HepG2 (cell line): Measurements from ENCODE around the gene MTIF2. TPM values are rescaled to one million over a fixed set of nuclear protein-coding genes. Genes with fewer than 3 reads are reported as not detected.
A peak's percentile ranks its signal among the peaks of the same experiment; 100 is the strongest.

Experiments
- ADNP ChIP-seq: sonication (generic); formaldehyde crosslinking; IDR thresholded peaks from 2 replicates; pipeline ENCODE4 v1.4.0; 2020; ENCODE audit warnings: missing genetic modification reagents
- BCL6 ChIP-seq: IDR thresholded peaks from 2 replicates; pipeline ENCODE4 v1.6.1; 2016; ENCODE audit warnings: missing genetic modification reagents, missing compliant biosample characterization
- CEBPG ChIP-seq: IDR thresholded peaks from 2 replicates; pipeline ENCODE4 v1.6.1; 2016
- ELF1 ChIP-seq: sonication (generic); formaldehyde crosslinking; IDR thresholded peaks from 2 replicates; pipeline ENCODE4 v1.4.0; 2020; ENCODE audit warnings: missing genetic modification reagents
- GATAD1 ChIP-seq: IDR thresholded peaks from 2 replicates; pipeline ENCODE4 v1.6.1; 2016; ENCODE audit warnings: missing genetic modification reagents, missing compliant biosample characterization
- HNF4G ChIP-seq, 2 experiments: sonication (generic) in 1 of 2; formaldehyde crosslinking in 1 of 2; IDR thresholded peaks; 2 replicates each; pipeline versions ENCODE4 v1.4.0 to v1.6.1; 2011 to 2020; ENCODE audit warnings: borderline replicate concordance in 2 of 2, low read depth in 2 of 2, mild to moderate bottlenecking in 2 of 2, low read length in 1 of 2, missing genetic modification reagents in 1 of 2, moderate library complexity in 1 of 2
- MAFK ChIP-seq, 2 experiments: IDR thresholded peaks in 1 of 2; conservative IDR thresholded peaks in 1 of 2; 2 replicates each; pipeline ENCODE4 v1.6.1; 2011; ENCODE audit warnings: improper control_type of control experiment in 2 of 2, low read length in 2 of 2
- PHB2 ChIP-seq: fragments of 450-650 bp; IDR thresholded peaks from 2 replicates; pipeline ENCODE4 v1.6.1; 2018; ENCODE audit not compliant: partially characterized antibody
- RAD51 ChIP-seq: fragments of 450-650 bp; IDR thresholded peaks from 2 replicates; pipeline ENCODE4 v1.6.1; 2016; ENCODE audit warnings: borderline replicate concordance
- SNAPC2 ChIP-seq: sonication (generic); formaldehyde crosslinking; IDR thresholded peaks from 2 replicates; pipeline ENCODE4 v1.8.1; 2022; ENCODE audit warnings: mild to moderate bottlenecking, missing genetic modification reagents
- SSRP1 ChIP-seq: IDR thresholded peaks from 2 replicates; pipeline ENCODE4 v1.6.1; 2016; ENCODE audit warnings: control low read depth
- STAG1 ChIP-seq: sonication (generic); formaldehyde crosslinking; IDR thresholded peaks from 2 replicates; pipeline ENCODE4 v1.4.0; 2020; ENCODE audit warnings: missing genetic modification reagents
- TSC22D2 ChIP-seq: sonication (generic); formaldehyde crosslinking; IDR thresholded peaks from 2 replicates; pipeline ENCODE4 v1.5.1; 2020; ENCODE audit warnings: missing genetic modification reagents, mild to moderate bottlenecking, borderline replicate concordance
- ZFAT ChIP-seq: sonication (generic); formaldehyde crosslinking; conservative IDR thresholded peaks from 2 replicates; pipeline ENCODE4 v1.8.1; 2023; ENCODE audit warnings: missing genetic modification reagents, inconsistent platforms
- ZFP36L1 ChIP-seq: sonication (generic); formaldehyde crosslinking; IDR thresholded peaks from 2 replicates; pipeline ENCODE4 v1.8.0; 2022; ENCODE audit warnings: mild to moderate bottlenecking, missing genetic modification reagents, moderate library complexity
- ZNF552 ChIP-seq: sonication (generic); formaldehyde crosslinking; IDR thresholded peaks from 2 replicates; pipeline ENCODE4 v1.9.0; 2022; ENCODE audit warnings: missing genetic modification reagents, mild to moderate bottlenecking, borderline replicate concordance
- ZNF720 ChIP-seq: sonication (generic); formaldehyde crosslinking; IDR thresholded peaks from 2 replicates; pipeline ENCODE4 v1.4.0; 2020; ENCODE audit warnings: missing genetic modification reagents
- ZNF737 ChIP-seq: sonication (generic); formaldehyde crosslinking; IDR thresholded peaks from 2 replicates; pipeline ENCODE4 v1.5.0; 2020; ENCODE audit warnings: missing genetic modification reagents, mild to moderate bottlenecking, borderline replicate concordance
- polyA plus RNA-seq, 8 experiments: library from polyadenylated mRNA; depleted of rRNA in 3 of 8; stranded (reverse) in 7 of 8; unstranded in 1 of 8; fragments of >200 nt; fragmentation: Illumina TruSeq in 4 of 8; extraction: Trizol in 4 of 8; gene quantifications; 2 replicates each; pipeline versions ENCODE4 v1.2.1 to v1.2.3, GENCODE V29; 2011 to 2016; ENCODE audit warnings: low read depth in 4 of 8, missing spikeins in 1 of 8, mixed read lengths in 1 of 8; ENCODE audit not compliant: insufficient read depth in 1 of 8
- total RNA-seq, 5 experiments: library from RNA; depleted of rRNA; stranded (reverse); fragments of >200 nt; fragmentation: Illumina TruSeq; extraction: Trizol; gene quantifications; 2 replicates each; pipeline ENCODE4 v1.2.3, GENCODE V29; 2016; ENCODE audit warnings: low read depth in 1 of 5
- TF ChIP-seq, protein P1 (sequence below): sonication (generic); formaldehyde crosslinking; conservative IDR thresholded peaks from 2 replicates; pipeline ENCODE4 v1.8.1; 2023; ENCODE audit warnings: missing genetic modification reagents
- TF ChIP-seq, protein P2 (sequence below): sonication (generic); formaldehyde crosslinking; IDR thresholded peaks from 2 replicates; pipeline ENCODE4 v1.8.0; 2022; ENCODE audit warnings: mild to moderate bottlenecking, missing genetic modification reagents
- TF ChIP-seq, protein P3 (sequence below): sonication (generic); formaldehyde crosslinking; IDR thresholded peaks from 2 replicates; pipeline ENCODE4 v1.5.0; 2020; ENCODE audit warnings: missing genetic modification reagents
- TF ChIP-seq, protein P4 (sequence below): sonication (generic); formaldehyde crosslinking; IDR thresholded peaks from 2 replicates; pipeline ENCODE4 v1.4.0; 2020; ENCODE audit warnings: missing genetic modification reagents

The MTIF2 gene
- total and polyA plus RNA-seq, 2 of the 13 experiments (the other 11 are each of a cell fraction or from before 2014, with no cell fraction given): 32.1 to 92.1 TPM

DNA sequence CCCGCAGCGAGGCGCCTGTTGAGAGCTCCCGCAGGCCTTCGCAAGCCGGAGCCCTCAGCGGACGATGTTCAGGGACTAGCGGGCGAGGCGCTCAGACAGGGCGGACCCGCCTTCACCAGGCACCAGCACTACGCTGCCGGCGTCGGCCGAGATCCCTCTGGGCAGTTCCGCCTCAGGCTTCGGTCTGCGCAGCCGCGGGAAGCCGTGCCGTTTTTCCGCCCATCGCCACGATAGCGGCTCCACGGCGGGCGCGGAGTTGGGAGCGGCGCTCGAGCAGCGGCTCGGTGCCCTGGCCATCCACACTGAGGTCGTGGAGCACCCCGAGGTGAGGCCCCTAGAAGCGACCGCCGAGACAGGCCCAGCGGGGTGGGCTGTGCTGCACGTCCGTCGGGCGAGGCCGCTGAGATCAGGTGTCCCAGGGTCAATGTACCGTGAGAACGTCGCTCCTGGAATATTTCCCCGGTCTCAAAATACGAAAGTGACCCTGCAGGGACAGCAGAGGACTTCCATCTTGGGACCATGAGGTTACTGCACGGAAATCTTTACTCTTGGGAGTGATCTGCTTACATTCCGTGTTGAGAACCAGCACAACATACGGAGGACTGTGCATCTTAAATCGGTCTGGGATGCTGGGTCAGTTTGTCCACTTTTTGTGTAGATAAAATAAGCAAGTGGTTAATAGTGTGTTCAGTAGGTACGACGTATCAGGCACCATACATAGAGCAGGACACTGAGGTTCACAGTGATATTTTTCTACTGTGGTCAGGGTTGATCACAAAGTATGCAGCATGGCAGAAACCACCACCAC, 13.3 kb upstream of the MTIF2 start (continued):
- TF ChIP-seq, protein P1, sequence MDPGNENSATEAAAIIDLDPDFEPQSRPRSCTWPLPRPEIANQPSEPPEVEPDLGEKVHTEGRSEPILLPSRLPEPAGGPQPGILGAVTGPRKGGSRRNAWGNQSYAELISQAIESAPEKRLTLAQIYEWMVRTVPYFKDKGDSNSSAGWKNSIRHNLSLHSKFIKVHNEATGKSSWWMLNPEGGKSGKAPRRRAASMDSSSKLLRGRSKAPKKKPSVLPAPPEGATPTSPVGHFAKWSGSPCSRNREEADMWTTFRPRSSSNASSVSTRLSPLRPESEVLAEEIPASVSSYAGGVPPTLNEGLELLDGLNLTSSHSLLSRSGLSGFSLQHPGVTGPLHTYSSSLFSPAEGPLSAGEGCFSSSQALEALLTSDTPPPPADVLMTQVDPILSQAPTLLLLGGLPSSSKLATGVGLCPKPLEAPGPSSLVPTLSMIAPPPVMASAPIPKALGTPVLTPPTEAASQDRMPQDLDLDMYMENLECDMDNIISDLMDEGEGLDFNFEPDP (CRISPR knock-in tag): 0 out of 2 replicates have a peak, but pooled peaks have one; percentile 97
- TF ChIP-seq ELF1 (CRISPR knock-in tag): peak; percentile 94
- TF ChIP-seq, protein P2, sequence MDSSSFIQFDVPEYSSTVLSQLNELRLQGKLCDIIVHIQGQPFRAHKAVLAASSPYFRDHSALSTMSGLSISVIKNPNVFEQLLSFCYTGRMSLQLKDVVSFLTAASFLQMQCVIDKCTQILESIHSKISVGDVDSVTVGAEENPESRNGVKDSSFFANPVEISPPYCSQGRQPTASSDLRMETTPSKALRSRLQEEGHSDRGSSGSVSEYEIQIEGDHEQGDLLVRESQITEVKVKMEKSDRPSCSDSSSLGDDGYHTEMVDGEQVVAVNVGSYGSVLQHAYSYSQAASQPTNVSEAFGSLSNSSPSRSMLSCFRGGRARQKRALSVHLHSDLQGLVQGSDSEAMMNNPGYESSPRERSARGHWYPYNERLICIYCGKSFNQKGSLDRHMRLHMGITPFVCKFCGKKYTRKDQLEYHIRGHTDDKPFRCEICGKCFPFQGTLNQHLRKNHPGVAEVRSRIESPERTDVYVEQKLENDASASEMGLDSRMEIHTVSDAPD (CRISPR knock-in tag): no peak
- 0 out of 2 replicates have a peak, but pooled peaks have one; percentile 73 for TF ChIP-seq ZFP36L1 (CRISPR knock-in tag)
- TF ChIP-seq ADNP (CRISPR knock-in tag): no peak
- TF ChIP-seq, protein P3, sequence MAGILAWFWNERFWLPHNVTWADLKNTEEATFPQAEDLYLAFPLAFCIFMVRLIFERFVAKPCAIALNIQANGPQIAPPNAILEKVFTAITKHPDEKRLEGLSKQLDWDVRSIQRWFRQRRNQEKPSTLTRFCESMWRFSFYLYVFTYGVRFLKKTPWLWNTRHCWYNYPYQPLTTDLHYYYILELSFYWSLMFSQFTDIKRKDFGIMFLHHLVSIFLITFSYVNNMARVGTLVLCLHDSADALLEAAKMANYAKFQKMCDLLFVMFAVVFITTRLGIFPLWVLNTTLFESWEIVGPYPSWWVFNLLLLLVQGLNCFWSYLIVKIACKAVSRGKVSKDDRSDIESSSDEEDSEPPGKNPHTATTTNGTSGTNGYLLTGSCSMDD (CRISPR knock-in tag): peak; percentile 69; the same call in 1 of the 2 replicates
- TF ChIP-seq ZFAT (CRISPR knock-in tag): no peak
- peak; percentile 50; the same call in 1 of the 2 replicates for TF ChIP-seq CEBPG (CRISPR knock-in tag)
- TF ChIP-seq ZNF737: no peak; the same call in 1 of the 2 replicates
- TF ChIP-seq BCL6: peak; percentile 75
- TF ChIP-seq, protein P4, sequence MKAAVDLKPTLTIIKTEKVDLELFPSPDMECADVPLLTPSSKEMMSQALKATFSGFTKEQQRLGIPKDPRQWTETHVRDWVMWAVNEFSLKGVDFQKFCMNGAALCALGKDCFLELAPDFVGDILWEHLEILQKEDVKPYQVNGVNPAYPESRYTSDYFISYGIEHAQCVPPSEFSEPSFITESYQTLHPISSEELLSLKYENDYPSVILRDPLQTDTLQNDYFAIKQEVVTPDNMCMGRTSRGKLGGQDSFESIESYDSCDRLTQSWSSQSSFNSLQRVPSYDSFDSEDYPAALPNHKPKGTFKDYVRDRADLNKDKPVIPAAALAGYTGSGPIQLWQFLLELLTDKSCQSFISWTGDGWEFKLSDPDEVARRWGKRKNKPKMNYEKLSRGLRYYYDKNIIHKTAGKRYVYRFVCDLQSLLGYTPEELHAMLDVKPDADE (CRISPR knock-in tag): no peak
- TF ChIP-seq SSRP1 (CRISPR knock-in tag): no peak
- TF ChIP-seq HNF4G (IDR thresholded peaks at IDR 0.05; ENCODE audit: borderline replicate concordance, low read depth, low read length): peak; percentile 13; the same call in 1 of the 2 replicates
- TF ChIP-seq HNF4G (CRISPR knock-in tag; IDR thresholded peaks at IDR 0.05; ENCODE audit: borderline replicate concordance, low read depth): 0 out of 2 replicates have a peak, but pooled peaks have one; percentile 57
- TF ChIP-seq SNAPC2: no peak; the same call in none of the 2 replicates
- no peak for TF ChIP-seq MAFK (conservative IDR thresholded peaks at IDR 0.05 in 1 of 2, IDR thresholded peaks at IDR 0.05 in 1 of 2; ENCODE audit: low read length in 2 of 2)
- TF ChIP-seq GATAD1 (CRISPR knock-in tag): peak; percentile 86; the same call in 1 of the 2 replicates
- peak; percentile 97; the same call in 1 of the 2 replicates for TF ChIP-seq TSC22D2 (CRISPR knock-in tag)
- no peak for TF ChIP-seq PHB2
- no peak; the same call in 1 of the 2 replicates for TF ChIP-seq STAG1 (CRISPR knock-in tag)
- TF ChIP-seq RAD51: no peak
- TF ChIP-seq ZNF720: no peak
- peak; percentile 91 for TF ChIP-seq ZNF552 (CRISPR knock-in tag)
